Fibroblast of lung (primary cell): ENCODE data around the gene EQTN. TPM values are rescaled to one million over a fixed set of nuclear protein-coding genes. Genes with fewer than 3 reads are reported as not detected.
A peak's percentile ranks its signal among the peaks of the same experiment; 100 is the strongest.

ENCODE experiments used
- DNase-seq, 2 donors: peaks; one replicate each; pipeline versions ENCODE4 v3.0.0 to v3.0.0-alpha.2; 2010; ENCODE audit warnings: low read depth in 2 of 2
- H2AFZ ChIP-seq: 2 replicates; pipeline ENCODE4 v1.5.1; 2012; ENCODE audit warnings: low read length, control low read depth, inconsistent platforms
- H3K27ac ChIP-seq: 2 replicates; pipeline ENCODE4 v1.5.1; 2011; ENCODE audit warnings: low read length, control low read depth; ENCODE audit not compliant: insufficient read depth
- H3K27me3 ChIP-seq: 2 replicates; pipeline ENCODE4 v1.5.1; 2011; ENCODE audit warnings: mild to moderate bottlenecking, low read length; ENCODE audit not compliant: control insufficient read depth, insufficient read depth
- H3K36me3 ChIP-seq: 2 replicates; pipeline ENCODE4 v1.5.1; 2011; ENCODE audit warnings: low read length; ENCODE audit not compliant: control insufficient read depth, insufficient read depth
- H3K4me1 ChIP-seq: 2 replicates; pipeline ENCODE4 v1.5.1; 2011; ENCODE audit warnings: low read length; ENCODE audit not compliant: control insufficient read depth, insufficient read depth; ENCODE audit errors: extremely low read depth
- H3K4me2 ChIP-seq: 2 replicates; pipeline ENCODE4 v1.5.1; 2011; ENCODE audit warnings: low read length, control low read depth; ENCODE audit not compliant: insufficient read depth; ENCODE audit errors: extremely low read depth
- H3K4me3 ChIP-seq, 4 experiments: fragments of 200-600 bp in 1 of 4; sonication (generic) in 1 of 4; replicated peaks in 1 of 4; 2 replicates each; pipeline ENCODE4 v1.5.1; 2011 to 2016; ENCODE audit warnings: low read length in 4 of 4, low read depth in 3 of 4, mild to moderate bottlenecking in 3 of 4, control low read depth in 2 of 4, inconsistent platforms in 1 of 4, mixed read lengths in 1 of 4; ENCODE audit not compliant: insufficient read depth in 1 of 4; ENCODE audit errors: control extremely low read depth in 1 of 4
- H3K79me2 ChIP-seq: 2 replicates; pipeline ENCODE4 v1.5.1; 2012; ENCODE audit warnings: mild to moderate bottlenecking, low read length, inconsistent platforms; ENCODE audit not compliant: control insufficient read depth, insufficient read depth
- H3K9ac ChIP-seq: 2 replicates; pipeline ENCODE4 v1.5.1; 2011; ENCODE audit warnings: mild to moderate bottlenecking, low read length, control low read depth; ENCODE audit not compliant: insufficient read depth
- H3K9me3 ChIP-seq: 2 replicates; pipeline ENCODE4 v1.5.1; 2012; ENCODE audit warnings: low read depth, low read length; ENCODE audit not compliant: control insufficient read depth, insufficient read depth
- H4K20me1 ChIP-seq: 2 replicates; pipeline ENCODE4 v1.5.1; 2011; ENCODE audit warnings: low read length; ENCODE audit not compliant: control insufficient read depth, insufficient read depth; ENCODE audit errors: extremely low read depth
- CTCF ChIP-seq, 2 donors: IDR thresholded peaks in 1 of 2; conservative IDR thresholded peaks in 1 of 2; 1 replicate in 1 of 2; 2 replicates in 1 of 2; pipeline ENCODE4 v1.5.1; 2011 to 2012; ENCODE audit warnings: low read length in 2 of 2, control low read depth in 1 of 2, inconsistent platforms in 1 of 2, low read depth in 1 of 2, mild to moderate bottlenecking in 1 of 2
- EZH2 ChIP-seq: IDR thresholded peaks from 2 replicates; pipeline ENCODE4 v1.5.1; 2012; ENCODE audit warnings: low read length, control low read depth, mild to moderate bottlenecking; ENCODE audit errors: missing control alignments
- polyA plus RNA-seq, 2 donors: library from polyadenylated mRNA; depleted of rRNA in 1 of 2; stranded (reverse) in 1 of 2; unstranded in 1 of 2; fragments of >200 nt; gene quantifications; 2 replicates each; pipeline ENCODE4 v1.2.1, GENCODE V29; 2011 to 2012; ENCODE audit warnings: missing spikeins in 1 of 2
- total RNA-seq: library from RNA; depleted of rRNA; stranded (reverse); fragments of >200 nt; gene quantifications from 2 replicates; pipeline ENCODE4 v1.2.1, GENCODE V29; 2014

Gene EQTN
- total and polyA plus RNA-seq, 2 donors (not counting 1 experiment from before 2014, with no cell fraction given) = not detected

- no peaks in the 10 kb centered on the region for H3K9me3 ChIP-seq
- H4K20me1 ChIP-seq = no peaks in the 10 kb centered on the region
- no peaks in the 10 kb centered on the region for H3K4me1 ChIP-seq
- H3K4me2 ChIP-seq = no peak overlapping the region
- no peak overlapping the region for H3K4me3 ChIP-seq
- no peaks in the 10 kb centered on the region for H3K36me3 ChIP-seq
- no peak overlapping the region for H3K9ac ChIP-seq
- H3K27ac ChIP-seq = no peak overlapping the region
- TF ChIP-seq EZH2 = no peak
- H2AFZ ChIP-seq = no peak overlapping the region
- H3K27me3 ChIP-seq = no peaks in the 10 kb centered on the region
- DNase-seq = no peak
- no peaks in the 10 kb centered on the region for H3K79me2 ChIP-seq
Observed at GRCh38 chr9:27282269-27282668, 14.7 kb downstream of the EQTN start.

GRCh38 chr9:27280860-27281259 is 16.1 kb downstream of the EQTN start:
- Histone ChIP-seq H3K27me3 (no peaks in the 10 kb centered on the region), H3K9ac (no peak overlapping the region), H2AFZ (no peak overlapping the region), H3K4me1 (peaks cover 2% of the 10 kb centered on the region), H3K79me2 (no peaks in the 10 kb centered on the region), H3K9me3 (no peaks in the 10 kb centered on the region), H3K27ac (no peak overlapping the region), H4K20me1 (no peaks in the 10 kb centered on the region), H3K4me3 (peak overlapping the region in 1 of 4 experiments; percentile 20), H3K36me3 (no peaks in the 10 kb centered on the region), H3K4me2 (no peak overlapping the region)
- TF ChIP-seq CTCF (conservative IDR thresholded peaks at IDR 0.05 in 1 of 2, IDR thresholded peaks at IDR 0.05 in 1 of 2; ENCODE audit: low read depth in 1 of 2, low read length in 2 of 2) (no peak), EZH2 (no peak)
- no peak for DNase-seq

- Histone ChIP-seq H2AFZ (no peak overlapping the region), H3K27ac (no peak overlapping the region), H3K27me3 (no peaks in the 10 kb centered on the region), H3K79me2 (no peaks in the 10 kb centered on the region), H4K20me1 (no peaks in the 10 kb centered on the region), H3K9me3 (no peaks in the 10 kb centered on the region), H3K36me3 (no peaks in the 10 kb centered on the region), H3K4me2 (no peak overlapping the region), H3K4me1 (peaks cover 2% of the 10 kb centered on the region), H3K4me3 (no peak overlapping the region), H3K9ac (no peak overlapping the region)
- TF ChIP-seq EZH2 = no peak
- no peak for TF ChIP-seq CTCF (conservative IDR thresholded peaks at IDR 0.05 in 1 of 2, IDR thresholded peaks at IDR 0.05 in 1 of 2; ENCODE audit: low read depth in 1 of 2, low read length in 2 of 2)
- no peak for DNase-seq
Observed at GRCh38 chr9:27280249-27280648, 16.7 kb downstream of the EQTN start.
